SIG-M5 (cell line): ENCODE data around the gene CRYBG1.

ENCODE experiments used
- DNase-seq: peaks from one replicate; lab custom pipeline; 2025; lab: John Stamatoyannopoulos, UW

The CRYBG1 gene

DNA sequence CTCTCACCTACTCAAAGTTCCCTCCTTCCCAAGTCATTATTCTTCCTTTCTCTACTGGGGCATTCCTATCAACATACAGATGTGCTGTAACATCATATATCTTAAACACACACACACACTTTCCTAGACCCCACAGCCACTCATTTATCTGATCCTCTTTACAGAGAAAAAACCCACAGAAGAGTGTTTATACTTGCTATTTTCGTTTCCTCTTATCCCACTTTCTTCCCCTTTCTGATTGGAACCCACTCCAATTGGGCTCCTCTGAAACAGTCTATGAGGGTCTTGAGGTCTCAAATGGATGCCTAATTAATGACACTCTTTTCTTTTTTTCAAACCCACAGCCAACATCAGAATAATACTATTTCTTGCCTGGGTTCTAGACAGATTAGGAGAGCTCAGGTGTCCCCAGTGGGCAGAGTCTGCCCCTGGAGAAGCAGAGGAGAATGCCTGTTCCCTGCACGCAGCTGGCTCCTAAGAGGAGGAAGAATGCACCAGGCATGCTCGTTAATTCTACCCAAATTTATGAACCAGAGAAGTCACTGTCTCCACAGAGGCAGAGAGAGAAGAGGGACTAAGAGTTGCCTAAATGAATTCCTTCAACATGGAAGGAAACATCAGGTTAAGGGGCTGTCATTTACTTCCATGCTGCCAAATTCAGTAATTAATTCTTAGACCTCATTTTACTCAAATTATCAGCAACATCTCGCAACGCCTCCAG lies 65.9 kb downstream of the CRYBG1 start:
- peak; percentile 7 for DNase-seq

DNA sequence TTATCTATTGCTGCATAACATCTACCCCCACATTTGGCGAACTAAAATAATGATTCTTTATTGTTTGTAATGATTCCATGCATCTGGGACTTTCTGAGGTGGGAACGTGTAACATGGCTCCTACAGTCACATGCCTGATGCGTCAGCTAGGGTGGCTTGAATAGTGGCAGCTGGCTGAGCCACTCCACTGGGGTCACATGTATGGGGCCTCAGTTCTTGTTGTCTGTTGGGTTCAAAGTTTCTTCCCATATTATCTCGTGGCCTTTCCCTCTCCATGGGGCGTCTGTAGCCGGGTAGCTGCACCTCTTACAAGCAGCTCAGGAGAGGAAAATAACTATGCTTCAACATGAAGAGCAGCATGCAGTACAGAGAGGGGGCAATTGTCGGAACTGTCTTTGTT lies 69.9 kb downstream of the CRYBG1 start:
- no peak for DNase-seq

DNA sequence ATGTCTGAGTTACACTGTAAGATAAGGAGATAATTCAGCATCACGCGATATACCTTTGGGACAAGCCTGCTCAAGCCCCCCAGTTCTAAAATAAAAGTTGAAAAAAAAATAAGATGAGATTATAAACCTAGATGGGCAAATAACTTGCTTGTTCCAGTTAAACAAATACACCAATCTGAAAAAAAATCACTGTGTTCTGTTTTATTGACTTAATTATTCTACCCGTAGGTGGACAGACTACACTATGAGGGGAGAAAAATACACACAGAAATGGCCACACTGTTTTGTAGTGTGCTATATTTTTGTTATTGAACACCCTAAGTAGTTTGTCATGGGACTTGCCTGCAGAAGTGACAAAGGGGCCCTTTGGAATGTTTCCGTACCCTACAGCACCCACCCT lies 70.9 kb downstream of the CRYBG1 start:
- no peak for DNase-seq

DNA sequence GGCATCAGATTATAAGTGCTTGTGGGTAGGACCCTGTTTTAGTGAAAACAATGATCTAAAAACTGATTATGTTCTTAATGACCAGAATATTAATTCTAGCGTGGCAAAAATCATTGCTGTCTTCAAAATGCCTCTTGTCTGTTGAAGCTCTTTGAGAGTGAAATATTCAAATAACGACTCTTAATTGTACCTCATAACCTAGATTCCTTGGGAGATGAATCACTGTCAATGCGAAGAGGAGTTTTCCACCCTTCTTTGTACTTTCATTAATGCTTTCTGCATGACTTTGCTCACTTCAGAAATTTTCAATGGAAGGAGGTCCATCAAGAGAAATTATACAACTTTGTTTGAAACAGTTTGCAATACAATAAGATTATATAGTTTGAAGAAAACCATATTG lies 71.5 kb downstream of the CRYBG1 start:
- no peak for DNase-seq

DNA sequence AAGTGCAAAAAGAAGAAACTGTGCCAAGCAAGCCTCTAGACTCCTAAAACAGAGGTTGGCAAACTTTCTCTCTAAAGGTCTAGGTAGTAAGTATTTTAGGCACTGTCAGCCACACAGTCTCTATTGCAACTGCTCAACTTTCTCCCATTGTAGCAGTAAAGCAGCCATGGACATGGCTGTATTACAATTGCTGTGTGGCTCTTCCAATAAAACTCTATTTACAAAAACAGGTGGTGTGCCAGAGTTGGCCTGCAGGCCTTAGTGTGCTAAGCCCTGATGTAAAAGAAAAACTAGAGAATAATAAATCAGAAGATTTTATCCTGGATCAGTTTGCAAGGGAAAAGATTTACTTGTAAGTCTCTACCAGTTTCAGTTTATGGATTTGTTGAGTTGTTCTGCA lies 74.0 kb downstream of the CRYBG1 start:
- DNase-seq = no peak

DNA sequence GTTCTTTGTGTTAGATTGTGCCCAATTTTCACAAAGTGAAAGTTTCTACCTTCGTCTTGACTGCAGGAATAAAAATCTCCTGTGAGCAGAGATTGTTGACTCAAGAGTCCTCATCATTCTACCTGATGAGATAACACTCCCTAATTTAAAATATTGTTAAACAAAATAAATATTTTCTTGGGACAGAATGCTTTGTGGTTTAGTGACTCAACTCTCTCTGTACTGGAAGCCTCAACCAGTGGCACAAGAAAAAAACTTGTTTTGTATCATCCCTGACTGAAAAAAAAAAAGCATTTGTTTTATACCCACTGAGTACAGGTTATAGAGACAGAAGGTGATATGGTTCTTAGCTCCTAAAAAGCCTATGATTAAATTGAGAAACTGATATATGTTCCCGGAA lies 78.9 kb downstream of the CRYBG1 start:
- no peak for DNase-seq

DNA sequence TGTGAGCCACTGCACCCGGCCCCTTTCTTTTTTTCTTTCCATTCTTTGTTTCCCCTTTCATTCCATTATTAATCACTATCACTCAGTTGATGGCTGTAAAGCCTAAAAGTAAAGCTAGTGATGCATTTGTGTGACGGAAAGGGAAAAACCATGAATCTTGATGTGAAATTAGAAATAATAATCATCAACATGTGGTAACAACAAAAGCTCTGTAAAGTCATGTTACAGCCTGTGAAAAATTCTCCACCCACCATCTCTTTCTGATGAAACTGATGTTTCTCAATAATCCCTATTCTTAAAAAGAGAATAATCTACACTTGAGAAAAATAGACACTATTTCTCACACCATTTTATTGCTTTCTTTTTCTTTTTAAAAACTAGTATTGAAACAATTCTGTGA lies 80.0 kb downstream of the CRYBG1 start:
- DNase-seq = no peak

DNA sequence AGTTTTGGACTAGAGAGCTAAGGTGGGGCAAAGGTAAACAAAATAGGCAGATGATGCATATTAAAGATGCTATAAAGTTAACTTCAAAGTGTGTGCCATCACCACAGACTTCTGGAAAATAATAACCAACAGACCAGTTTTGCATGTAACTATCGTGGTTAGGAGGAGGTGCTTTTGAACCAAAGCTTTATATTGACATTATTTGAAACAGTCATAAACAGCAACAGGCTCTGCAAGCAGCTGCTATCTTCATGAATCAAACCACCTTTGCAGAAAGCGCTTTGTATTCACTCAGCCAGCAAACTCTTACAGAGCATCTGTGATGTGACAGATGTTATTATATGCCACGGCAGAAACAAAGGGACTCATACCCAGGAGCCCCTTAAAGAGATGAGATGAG lies 81.9 kb downstream of the CRYBG1 start:
- no peak for DNase-seq

DNA sequence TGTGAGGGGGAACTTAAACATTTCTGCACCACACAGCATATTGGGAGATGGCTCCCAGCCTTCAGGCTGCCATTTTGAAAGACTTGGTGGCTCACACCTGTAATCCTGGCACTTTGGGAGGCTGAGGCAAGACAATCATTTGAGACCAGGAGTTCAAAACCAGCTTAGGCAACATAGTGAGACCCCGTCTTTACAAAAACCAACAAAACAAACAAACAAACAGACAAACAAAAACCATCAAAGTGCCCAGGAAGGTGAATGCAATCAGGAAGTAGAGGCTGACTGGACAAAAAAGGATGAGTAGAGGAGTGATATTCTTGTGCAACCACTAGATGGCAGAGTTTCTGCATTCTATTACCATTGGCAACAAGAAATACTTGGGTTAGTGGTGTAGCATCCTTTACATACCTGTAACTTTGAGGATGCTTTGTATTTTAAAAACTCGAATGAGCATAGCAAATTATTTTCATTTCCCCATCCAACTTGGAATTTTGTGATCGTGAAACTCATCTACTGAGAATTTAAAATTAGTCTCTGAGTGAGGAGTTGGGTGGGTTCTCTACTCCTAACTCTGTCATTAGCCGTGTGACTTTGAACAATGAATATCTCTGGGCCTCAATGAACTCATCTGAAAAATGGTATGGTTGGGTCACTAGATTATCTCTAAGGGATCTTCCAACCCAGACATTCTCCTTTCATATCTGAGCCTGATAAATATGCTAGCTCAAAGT lies 84.4 kb downstream of the CRYBG1 start:
- DNase-seq = no peak

DNA sequence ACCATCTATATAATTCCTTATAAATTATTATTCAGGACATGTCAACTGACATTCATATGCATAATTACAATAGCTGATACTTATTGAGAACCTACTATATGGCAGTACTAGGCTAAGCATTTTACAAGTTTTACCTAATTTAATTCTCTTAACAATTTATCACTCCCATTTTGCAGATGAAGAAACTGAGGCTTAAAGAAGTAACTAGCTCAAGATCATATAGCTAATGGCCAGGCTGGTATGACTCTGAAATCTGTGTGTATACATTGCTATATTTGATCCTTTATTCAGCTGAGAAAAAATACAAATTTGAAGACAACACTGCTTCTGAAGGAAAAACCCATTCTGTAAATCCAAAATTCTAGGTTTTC lies 85.0 kb downstream of the CRYBG1 start:
- DNase-seq = no peak

DNA sequence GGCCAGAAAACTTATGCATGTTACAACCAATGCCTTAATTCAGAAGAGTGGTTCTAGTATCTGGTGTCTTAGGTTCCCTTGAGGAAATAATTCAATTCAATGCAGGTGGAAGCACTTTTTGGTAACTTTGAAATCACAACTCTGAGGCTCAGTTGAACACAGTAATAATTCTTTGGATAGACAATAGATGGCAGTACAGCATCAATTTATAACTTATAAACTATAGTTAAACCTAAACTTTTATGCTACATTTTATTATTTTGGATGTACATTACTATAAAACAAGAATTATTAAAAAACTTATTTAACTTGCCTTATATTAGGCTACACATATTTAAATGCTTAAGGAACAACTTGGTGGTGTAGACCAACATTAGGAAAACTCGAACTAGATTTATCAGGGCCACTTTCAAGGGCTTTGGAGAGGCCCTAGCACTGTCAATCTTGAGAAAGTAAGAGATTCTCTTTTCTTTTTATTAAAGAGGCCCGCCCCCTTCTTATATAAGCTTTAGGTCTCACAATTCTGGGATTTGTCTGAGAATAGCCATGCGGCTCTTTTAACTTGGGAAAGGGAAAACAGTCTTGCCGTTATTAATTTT lies 85.9 kb downstream of the CRYBG1 start:
- no peak for DNase-seq

DNA sequence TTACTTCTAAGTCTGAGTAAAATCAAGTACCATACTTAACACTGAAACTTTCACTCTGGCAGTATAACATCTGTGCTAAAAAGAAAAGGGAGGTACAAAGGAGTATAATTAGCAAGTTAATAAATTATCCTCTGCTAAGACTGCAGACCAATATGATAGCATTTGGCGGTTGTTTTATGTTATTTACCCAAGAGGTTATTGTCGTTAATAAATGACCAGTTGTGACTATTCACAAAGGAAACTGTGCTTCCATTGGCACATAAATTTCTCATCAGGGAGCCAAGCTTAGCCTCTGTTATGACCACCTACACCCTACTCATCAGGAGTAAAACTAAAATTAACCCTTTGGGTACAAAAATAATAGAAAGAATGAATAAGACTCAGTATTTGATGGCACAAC lies 86.5 kb downstream of the CRYBG1 start:
- no peak for DNase-seq

DNA sequence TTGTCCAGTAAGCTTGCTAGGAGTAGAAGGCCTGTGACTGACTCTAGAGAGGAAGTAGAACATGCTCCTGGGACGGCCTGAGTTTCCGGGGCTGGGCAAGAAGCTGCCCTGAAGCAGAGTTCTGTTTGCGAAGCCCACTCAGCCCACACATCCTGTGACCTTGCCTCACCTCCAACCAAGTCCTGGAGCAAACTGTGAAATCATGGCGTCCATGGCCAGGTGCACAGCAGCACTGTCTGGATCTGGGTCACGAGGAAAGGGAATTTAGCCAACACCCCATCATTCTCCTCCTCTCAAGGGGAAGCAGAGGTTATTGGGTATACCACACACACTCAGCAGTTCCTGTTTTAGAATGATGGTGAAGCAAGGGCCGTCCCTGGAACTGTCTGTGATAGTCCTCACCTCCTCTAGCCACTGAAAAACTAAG lies 87.5 kb downstream of the CRYBG1 start:
- DNase-seq = peak; percentile 57

DNA sequence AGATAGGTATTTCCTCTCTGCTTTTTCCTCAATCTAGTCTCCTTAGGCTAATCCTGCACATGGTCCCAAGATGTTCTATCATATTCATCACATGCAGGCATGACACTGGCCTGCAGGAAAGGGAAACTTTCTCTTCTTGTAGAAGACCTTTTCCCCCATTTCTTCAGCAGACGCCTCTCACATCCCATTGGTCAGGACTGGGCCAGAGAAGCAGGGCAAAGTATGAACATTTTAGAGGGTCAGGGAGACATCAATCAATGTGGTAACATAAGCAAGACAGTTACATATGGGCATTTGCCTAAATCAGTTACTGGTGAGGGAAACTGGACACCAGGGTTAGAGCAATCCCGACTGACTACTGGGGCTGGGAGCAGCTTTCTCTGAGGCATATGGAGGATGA lies 90.1 kb downstream of the CRYBG1 start:
- DNase-seq = no peak

DNA sequence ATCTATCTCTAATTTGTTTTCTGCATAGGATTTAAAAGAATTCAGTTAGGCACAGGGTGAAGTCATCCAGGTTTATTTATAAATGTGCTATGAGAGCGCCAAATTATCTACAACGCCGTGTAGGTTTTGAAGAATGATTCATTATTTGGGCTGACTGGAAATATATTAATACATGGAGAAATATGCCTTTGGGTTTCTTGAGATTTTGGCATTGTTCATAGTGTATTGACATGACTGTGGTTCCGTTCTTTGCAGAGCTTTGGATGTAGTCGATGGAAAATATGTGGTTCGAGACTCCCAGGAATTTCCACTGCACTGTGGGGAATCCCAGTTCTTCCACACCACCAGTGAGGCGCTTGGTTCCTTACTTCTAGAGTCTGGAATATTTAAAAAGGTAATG lies 90.9 kb downstream of the CRYBG1 start:
- no peak for DNase-seq

DNA sequence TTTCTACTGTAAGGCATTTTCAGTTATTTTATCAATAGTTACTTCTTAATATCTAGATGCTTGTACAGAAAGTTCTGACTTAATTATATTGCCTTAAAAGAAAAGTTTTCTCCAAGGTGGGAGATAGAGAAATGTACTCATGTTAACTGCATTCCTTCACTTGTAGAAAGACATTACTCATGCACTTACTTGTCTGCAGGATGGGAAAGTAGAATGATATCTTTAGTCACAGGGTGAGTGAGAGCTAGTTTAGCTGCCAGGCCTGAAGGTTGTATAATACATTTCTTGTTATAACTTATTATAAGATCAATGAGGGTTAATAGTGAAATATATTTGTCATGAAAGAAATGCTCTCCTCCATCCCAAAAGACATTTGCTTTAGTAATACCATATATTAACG lies 92.1 kb downstream of the CRYBG1 start:
- no peak for DNase-seq

DNA sequence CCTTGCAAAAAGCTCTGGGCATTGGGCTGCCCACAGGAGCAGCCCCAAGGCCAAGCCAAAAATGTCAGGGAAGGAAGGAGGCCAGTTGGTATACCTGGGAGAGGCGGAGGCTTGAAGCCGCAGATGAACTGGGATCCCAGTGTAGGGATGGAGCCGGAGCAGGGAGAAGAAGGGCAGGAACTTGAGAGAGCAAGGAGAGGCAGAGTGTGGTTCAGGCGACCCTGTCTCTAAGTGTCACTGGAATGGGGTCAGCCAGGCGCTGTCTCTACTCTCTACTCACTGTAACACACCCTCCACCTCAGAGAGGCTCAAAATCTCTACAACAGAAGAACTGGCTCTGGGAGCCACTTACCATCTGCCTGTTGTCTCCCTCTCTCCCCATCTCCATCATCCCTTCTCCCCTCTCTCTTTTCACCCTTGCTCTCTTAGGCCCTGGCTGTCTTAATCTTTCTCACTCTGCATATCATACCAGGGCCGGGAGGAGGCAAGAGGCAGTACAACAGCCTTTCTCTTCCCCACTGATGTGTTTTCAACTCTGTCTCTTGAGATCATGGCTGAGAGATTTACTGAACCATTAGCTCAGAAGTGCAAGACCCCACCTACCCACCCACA lies 93.3 kb downstream of the CRYBG1 start:
- no peak for DNase-seq

DNA sequence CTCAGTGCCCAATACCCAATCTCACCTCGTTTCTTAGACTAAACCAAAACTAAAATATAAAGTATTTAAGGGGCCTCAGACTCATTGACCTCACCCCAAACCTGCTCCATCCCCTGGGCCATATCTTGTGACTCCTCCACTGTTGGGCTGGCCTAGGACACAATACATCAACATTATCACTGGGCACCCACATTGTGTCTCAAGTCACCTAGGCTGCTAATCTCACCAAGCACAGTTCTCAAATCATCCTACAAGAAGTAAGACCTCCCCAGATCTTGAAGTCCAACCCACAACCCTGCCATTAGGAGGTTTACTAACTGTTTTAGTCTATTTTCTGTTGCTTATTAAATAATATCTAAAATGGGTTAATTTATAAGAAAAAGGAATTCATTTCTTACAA lies 96.2 kb downstream of the CRYBG1 start:
- DNase-seq = no peak

DNA sequence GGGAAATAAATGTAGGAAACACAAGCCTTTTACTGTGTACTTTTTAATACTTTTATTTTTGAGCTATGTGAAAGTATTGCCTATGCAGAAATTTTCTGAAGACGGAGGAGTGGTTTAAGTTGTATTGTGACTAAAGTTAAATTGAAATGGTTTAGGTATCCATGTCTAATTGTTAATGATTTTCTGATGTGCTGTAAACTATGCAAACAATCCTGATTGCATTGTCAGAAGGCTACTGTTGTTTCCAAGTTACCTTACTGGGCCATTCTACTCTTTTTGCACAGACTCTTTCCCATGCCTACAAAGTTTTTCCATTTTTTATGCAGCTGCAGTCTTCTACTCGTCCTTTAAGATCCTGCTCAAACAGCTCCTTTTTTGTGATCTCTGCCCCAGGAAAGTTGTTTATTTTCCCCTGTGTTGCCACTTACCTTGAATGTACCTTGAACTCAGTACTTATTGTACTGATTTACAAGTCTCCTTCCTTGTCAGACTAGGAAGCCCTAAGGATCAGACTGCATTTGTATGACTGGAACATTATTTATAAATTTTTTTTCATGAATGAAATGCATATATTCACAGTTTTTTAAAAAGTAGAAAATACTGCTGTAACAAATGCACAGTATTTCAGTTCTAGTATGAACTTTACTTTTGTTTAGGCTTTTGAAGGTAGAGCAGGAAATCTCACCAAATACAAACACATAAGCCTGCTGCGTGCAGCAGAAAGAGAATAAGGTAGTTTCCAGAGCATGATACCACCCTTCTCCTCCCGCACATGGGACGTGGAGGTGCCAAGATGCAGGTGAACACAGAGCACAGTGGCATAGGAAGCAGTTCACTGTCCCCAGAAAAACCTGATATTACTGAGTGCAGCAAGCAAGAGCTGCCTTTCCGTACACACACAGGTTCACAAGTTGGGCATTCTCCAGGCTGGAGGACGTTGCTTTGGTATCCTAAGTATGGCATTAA lies 97.8 kb downstream of the CRYBG1 start:
- no peak for DNase-seq

DNA sequence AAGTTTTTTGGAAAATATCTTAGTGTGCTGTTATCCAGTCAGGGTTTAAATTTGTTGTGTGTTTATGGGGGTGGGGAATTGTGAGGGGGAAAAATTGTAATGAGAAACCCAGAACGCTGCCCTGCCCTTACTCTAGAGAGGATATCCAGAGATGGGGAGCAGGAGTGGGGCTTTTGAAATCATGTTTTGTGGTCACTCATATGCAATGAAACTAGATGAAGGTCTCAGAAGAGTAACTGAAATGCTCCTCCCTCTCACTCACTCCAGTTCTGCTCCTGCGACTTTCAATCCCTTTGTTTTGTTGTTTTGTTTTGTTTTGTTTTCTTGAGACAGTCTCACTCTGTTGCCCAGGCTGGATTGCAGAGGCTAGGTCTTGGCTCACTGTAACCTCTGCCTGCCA lies 100.0 kb downstream of the CRYBG1 start:
- DNase-seq = no peak

DNA sequence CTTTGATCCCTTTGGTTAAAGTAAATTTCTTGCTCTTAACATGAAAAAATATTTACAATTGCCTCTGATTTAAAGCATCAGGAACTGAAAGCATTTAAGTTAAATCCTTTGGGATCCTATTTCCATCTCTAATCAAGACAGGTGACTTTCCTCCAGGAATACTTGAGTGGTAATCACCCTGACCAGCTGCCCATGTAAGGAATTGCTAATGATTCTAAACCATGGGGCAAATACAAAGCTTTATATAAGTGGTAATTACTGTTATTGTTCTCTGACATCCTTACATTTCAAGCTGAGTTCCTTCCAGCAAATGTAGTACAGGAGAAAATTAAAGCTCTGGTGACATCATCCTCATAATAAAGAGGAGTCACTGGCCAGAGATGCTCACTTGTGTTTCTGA lies 100.6 kb downstream of the CRYBG1 start:
- no peak for DNase-seq
